ENCODE data around the gene SLC13A3. TPM values are rescaled to one million over a fixed set of nuclear protein-coding genes. Genes with fewer than 3 reads are reported as not detected.

Gene SLC13A3
- total RNA-seq, 1 donor from 2014 or later = not detected

DNA sequence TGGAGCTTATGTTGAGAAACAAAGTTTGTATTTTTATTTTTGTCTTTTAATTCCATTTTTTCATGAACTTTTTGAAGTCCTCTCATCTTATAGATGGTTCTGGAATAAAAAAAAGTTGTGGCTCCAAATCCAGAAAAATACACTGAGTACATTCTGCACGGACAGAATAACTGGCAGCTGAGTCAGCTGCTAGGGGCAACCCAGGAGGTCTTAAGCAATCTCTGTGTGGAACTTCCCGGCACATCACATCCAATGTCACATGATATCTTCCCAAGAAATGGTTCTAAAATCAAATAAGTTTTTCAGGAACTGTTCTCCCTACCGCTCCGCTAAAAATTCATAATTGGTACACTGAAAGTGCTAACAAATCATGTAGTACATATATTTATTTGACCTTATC lies 29.8 kb downstream of the SLC13A3 start:
- intact Hi-C loops (cut with DNase I) = no loop called here
- Histone ChIP-seq H3K4me3 (no peak overlapping the region), H3K4me1 (no peaks in the 10 kb centered on the region), H3K9me3 (no peaks in the 10 kb centered on the region), H3K36me3 (no peaks in the 10 kb centered on the region), H3K27ac (no peak overlapping the region), H3K27me3 (no peaks in the 10 kb centered on the region)
- TF ChIP-seq CTCF (IDR thresholded peaks at IDR 0.05) = no peak
- DNase-seq (ENCODE audit: low spot score in 2 of 2) = no peak

DNA sequence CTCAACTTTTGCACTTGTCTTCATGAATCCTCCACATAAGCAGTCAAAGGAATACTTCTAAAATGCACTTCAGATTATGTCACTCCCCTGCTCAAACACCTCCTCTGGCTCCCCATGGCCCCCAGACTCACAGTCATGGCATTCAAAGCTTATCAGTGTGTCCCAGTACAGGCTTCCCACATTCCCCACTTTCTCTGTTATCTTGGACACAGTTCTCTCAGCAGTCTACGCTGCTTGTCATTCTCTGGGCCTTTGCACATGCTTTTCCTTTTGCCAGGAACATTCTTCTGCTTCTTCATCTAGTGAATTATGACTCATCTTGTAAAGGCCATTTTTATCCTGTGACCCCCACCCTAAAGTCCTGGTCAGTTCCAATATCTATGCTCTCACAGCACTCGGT lies 31.8 kb downstream of the SLC13A3 start:
- no peak for DNase-seq (ENCODE audit: low spot score in 2 of 2)
- no peaks in the 10 kb centered on the region for H3K9me3 ChIP-seq
- no peak overlapping the region for H3K4me3 ChIP-seq
- no peaks in the 10 kb centered on the region for H3K27me3 ChIP-seq
- TF ChIP-seq CTCF (IDR thresholded peaks at IDR 0.05) = no peak
- H3K4me1 ChIP-seq = no peaks in the 10 kb centered on the region
- no peaks in the 10 kb centered on the region for H3K36me3 ChIP-seq
- H3K27ac ChIP-seq = no peak overlapping the region
- intact Hi-C loops (cut with DNase I) = no loop called here

DNA sequence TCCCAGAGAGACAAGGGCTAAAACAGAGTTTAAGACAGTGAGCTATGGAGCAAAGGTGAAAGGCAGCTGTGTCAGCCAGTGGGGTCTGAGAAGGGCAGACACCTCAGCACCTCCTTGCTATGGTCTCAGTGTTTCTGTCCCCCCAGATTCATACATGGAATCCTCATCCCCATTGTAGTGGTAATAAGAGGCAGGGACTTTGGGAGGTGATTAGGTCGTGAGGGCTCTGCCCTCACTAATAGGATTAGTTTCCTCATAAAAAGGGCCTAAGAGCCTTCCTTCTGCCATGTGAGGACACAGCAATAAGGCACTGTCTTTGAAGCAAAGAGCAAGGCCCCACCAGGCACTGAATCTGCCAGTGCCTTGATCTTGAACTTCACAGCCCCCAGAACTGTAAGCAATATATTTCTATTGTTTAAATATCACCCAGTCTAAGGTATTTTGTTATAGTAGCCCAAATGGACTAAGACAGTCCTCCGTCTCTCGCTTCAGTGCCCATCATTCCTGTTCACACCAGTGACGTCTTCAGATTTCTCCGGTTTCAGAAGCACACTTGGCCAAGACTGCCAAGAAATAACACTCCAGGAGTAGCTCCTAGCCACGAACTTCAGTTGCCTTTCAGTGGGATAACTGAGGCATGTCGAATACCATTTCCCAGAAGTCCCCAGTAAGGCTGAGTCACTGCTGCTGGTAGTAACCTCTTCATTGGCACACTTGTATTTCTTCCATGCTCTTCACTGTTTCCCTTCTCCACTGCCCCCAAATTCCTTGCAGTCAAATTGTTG lies 32.8 kb downstream of the SLC13A3 start:
- Histone ChIP-seq H3K27me3 (no peaks in the 10 kb centered on the region), H3K9me3 (no peaks in the 10 kb centered on the region), H3K27ac (no peak overlapping the region), H3K36me3 (no peaks in the 10 kb centered on the region), H3K4me1 (no peaks in the 10 kb centered on the region), H3K4me3 (no peak overlapping the region)
- DNase-seq (ENCODE audit: low spot score in 2 of 2) = no peak
- TF ChIP-seq CTCF (IDR thresholded peaks at IDR 0.05) = no peak
- intact Hi-C loops (cut with DNase I) = no loop called here

DNA sequence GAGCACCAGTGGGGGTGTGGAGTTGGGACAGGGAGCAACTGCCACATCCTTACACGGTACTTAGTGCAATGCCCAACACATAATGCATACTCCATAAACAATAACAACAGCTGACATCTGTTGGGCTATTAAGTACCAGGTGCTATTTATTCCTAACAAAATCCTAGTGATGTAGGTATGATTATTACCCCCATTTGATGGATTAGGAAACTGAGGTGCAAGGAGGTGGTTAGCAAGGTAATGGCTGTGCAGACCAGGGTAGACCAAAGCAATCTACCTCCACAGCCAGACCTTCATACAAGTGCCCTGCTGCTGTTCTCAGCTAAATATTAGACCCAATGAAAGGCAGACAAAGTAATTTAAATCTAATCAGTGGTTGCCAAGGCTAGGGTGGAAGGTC lies 36.8 kb downstream of the SLC13A3 start:
- no peak overlapping the region for H3K27ac ChIP-seq
- intact Hi-C loops (cut with DNase I) = no loop called here
- no peak for TF ChIP-seq CTCF (IDR thresholded peaks at IDR 0.05)
- no peak overlapping the region for H3K4me3 ChIP-seq
- H3K27me3 ChIP-seq = no peaks in the 10 kb centered on the region
- no peak for DNase-seq (ENCODE audit: low spot score in 2 of 2)
- H3K4me1 ChIP-seq = no peaks in the 10 kb centered on the region
- no peaks in the 10 kb centered on the region for H3K36me3 ChIP-seq
- H3K9me3 ChIP-seq = no peaks in the 10 kb centered on the region

DNA sequence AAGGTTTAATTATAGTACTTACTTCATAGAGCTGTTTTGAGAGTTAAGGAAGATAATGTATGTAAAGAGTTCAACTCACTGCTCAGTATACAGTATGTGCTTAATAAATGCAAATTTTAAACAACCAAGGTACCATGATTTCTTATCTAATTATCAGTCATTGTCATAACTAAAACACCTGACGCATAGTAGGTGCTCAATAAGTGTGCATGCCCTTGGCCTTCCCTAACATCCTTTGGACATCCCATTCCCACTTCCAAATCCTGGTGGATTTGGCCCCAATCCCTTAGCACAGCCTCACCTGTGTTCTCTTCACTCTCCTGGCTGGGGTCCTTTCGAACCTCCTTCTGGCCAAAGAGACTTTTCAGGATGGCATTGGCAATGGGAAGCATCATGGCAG lies 41.1 kb downstream of the SLC13A3 start:
- no peak overlapping the region for H3K4me3 ChIP-seq
- no peak overlapping the region for H3K27ac ChIP-seq
- H3K36me3 ChIP-seq = no peaks in the 10 kb centered on the region
- TF ChIP-seq CTCF (IDR thresholded peaks at IDR 0.05) = no peak
- DNase-seq (ENCODE audit: low spot score in 2 of 2) = no peak
- intact Hi-C loops (cut with DNase I) = no loop called here
- no peaks in the 10 kb centered on the region for H3K4me1 ChIP-seq
- no peaks in the 10 kb centered on the region for H3K27me3 ChIP-seq
- no peaks in the 10 kb centered on the region for H3K9me3 ChIP-seq

- Histone ChIP-seq H3K27ac (no peak overlapping the region), H3K9me3 (no peaks in the 10 kb centered on the region), H3K4me1 (no peaks in the 10 kb centered on the region), H3K36me3 (no peaks in the 10 kb centered on the region), H3K4me3 (no peak overlapping the region), H3K27me3 (no peaks in the 10 kb centered on the region)
- DNase-seq (ENCODE audit: low spot score in 2 of 2) = no peak
- no peak for TF ChIP-seq CTCF (IDR thresholded peaks at IDR 0.05)
- intact Hi-C loops (cut with DNase I) = no loop called here
These were observed 42.2 kb downstream of the SLC13A3 start for GRCh38 chr20:46609043-46609442.

Measured in ascending aorta (tissue), 2 donors.